ENCODE results near the gene GRK5.
"Not testable (repeated sequence)": the region's sequence is repeated elsewhere in the genome, so short reads cannot be mapped to it uniquely, and the experiment has no call there.

Gene GRK5

GRCh38 chr10:119268428-119268827 lies 61.1 kb downstream of the GRK5 start:
- Histone ChIP-seq H3K36me3 (no peaks in the 10 kb centered on the region), H3K4me1 (ENCODE audit: control insufficient read depth in 1 of 2, insufficient read depth in 1 of 2, low read depth in 1 of 2, low read length in 1 of 2) (peaks cover 44 to 54% of the 10 kb centered on the region in 2 experiments), H3K4me3 (ENCODE audit: low read depth in 1 of 2, low read length in 1 of 2) (no peak overlapping the region), H3K27me3 (no peaks in the 10 kb centered on the region), H3K9me3 (no peaks in the 10 kb centered on the region), H3K27ac (peak overlapping the region; percentile 41)
- TF ChIP-seq CTCF (IDR thresholded peaks at IDR 0.05): no peak

GRCh38 chr10:119268871-119269506 lies 61.6 kb downstream of the GRK5 start:
- peak overlapping the region; percentile 41 for H3K27ac ChIP-seq
- H3K9me3 ChIP-seq: no peaks in the 10 kb centered on the region
- no peak overlapping the region for H3K4me3 ChIP-seq (ENCODE audit: low read depth in 1 of 2, low read length in 1 of 2)
- H3K27me3 ChIP-seq: no peaks in the 10 kb centered on the region
- H3K36me3 ChIP-seq: no peaks in the 10 kb centered on the region
- no peak for TF ChIP-seq CTCF (IDR thresholded peaks at IDR 0.05)
- H3K4me1 ChIP-seq (ENCODE audit: control insufficient read depth in 1 of 2, insufficient read depth in 1 of 2, low read depth in 1 of 2, low read length in 1 of 2): peaks cover 44 to 57% of the 10 kb centered on the region in 2 experiments

- Histone ChIP-seq H3K36me3 (no peaks in the 10 kb centered on the region), H3K9me3 (no peaks in the 10 kb centered on the region), H3K4me3 (ENCODE audit: low read depth in 1 of 2, low read length in 1 of 2) (no peak overlapping the region), H3K27me3 (no peaks in the 10 kb centered on the region), H3K27ac (peak overlapping the region; percentile 93), H3K4me1 (ENCODE audit: control insufficient read depth in 1 of 2, insufficient read depth in 1 of 2, low read depth in 1 of 2, low read length in 1 of 2) (peaks cover 44 to 58% of the 10 kb centered on the region in 2 experiments)
- TF ChIP-seq CTCF (IDR thresholded peaks at IDR 0.05): no peak
Observed at GRCh38 chr10:119269737-119270136, 62.4 kb downstream of the GRK5 start.

- peaks cover 44 to 63% of the 10 kb centered on the region in 2 experiments for H3K4me1 ChIP-seq (ENCODE audit: control insufficient read depth in 1 of 2, insufficient read depth in 1 of 2, low read depth in 1 of 2, low read length in 1 of 2)
- peak overlapping the region; percentile 47 to 50 for H3K4me3 ChIP-seq (ENCODE audit: low read depth in 1 of 2, low read length in 1 of 2)
- no peaks in the 10 kb centered on the region for H3K27me3 ChIP-seq
- no peak for TF ChIP-seq CTCF (IDR thresholded peaks at IDR 0.05)
- peak overlapping the region; percentile 93 for H3K27ac ChIP-seq
- H3K9me3 ChIP-seq: no peaks in the 10 kb centered on the region
- H3K36me3 ChIP-seq: no peaks in the 10 kb centered on the region
Observed at GRCh38 chr10:119270762-119271366, 63.5 kb downstream of the GRK5 start.

- not testable (repeated sequence) for H3K9me3 ChIP-seq, H3K36me3 ChIP-seq, H3K27me3 ChIP-seq
- Histone ChIP-seq H3K27ac (peak overlapping the region; percentile 93), H3K4me1 (ENCODE audit: control insufficient read depth in 1 of 2, insufficient read depth in 1 of 2, low read depth in 1 of 2, low read length in 1 of 2) (peaks cover 44 to 63% of the 10 kb centered on the region in 2 experiments), H3K4me3 (ENCODE audit: low read depth in 1 of 2, low read length in 1 of 2) (peak overlapping the region in 1 of 2 experiments; percentile 50)
Observed at GRCh38 chr10:119272338-119272734, 65.0 kb downstream of the GRK5 start.

- H3K4me1 ChIP-seq (ENCODE audit: control insufficient read depth in 1 of 2, insufficient read depth in 1 of 2, low read depth in 1 of 2, low read length in 1 of 2): peaks cover 44 to 61% of the 10 kb centered on the region in 2 experiments
- peak overlapping the region in 1 of 2 experiments; percentile 50 for H3K4me3 ChIP-seq (ENCODE audit: low read depth in 1 of 2, low read length in 1 of 2)
- peak overlapping the region; percentile 93 for H3K27ac ChIP-seq
- TF ChIP-seq CTCF (IDR thresholded peaks at IDR 0.05): no peak
- no peaks in the 10 kb centered on the region for H3K9me3 ChIP-seq
- H3K36me3 ChIP-seq: no peaks in the 10 kb centered on the region
- H3K27me3 ChIP-seq: no peaks in the 10 kb centered on the region
Observed at GRCh38 chr10:119272736-119273135, 65.4 kb downstream of the GRK5 start.

Data from neutrophil (primary cell).